Hepatocyte (in vitro differentiated cells): ENCODE results near the gene BBS9. TPM values are rescaled to one million over a fixed set of nuclear protein-coding genes. Genes with fewer than 3 reads are reported as not detected.

Source experiments
- DNase-seq: peaks from one replicate; pipeline ENCODE4 v3.0.0-alpha.2; 2016; ENCODE audit warnings: low spot score
- H2AFZ ChIP-seq: fragments of 200-600 bp; sonication (generic); 2 replicates; pipeline ENCODE4 v1.6.0; 2016; ENCODE audit warnings: antibody characterized with exemption, mild to moderate bottlenecking
- H3K27ac ChIP-seq: fragments of 200-600 bp; sonication (generic); 2 replicates; pipeline ENCODE4 v1.5.1; 2016; ENCODE audit warnings: mild to moderate bottlenecking
- H3K27me3 ChIP-seq: fragments of 200-600 bp; sonication (generic); 2 replicates; pipeline ENCODE4 v1.6.1; 2016
- H3K36me3 ChIP-seq: fragments of 200-600 bp; sonication (generic); replicated peaks from 2 replicates; pipeline ENCODE4 v1.5.1; 2016; ENCODE audit warnings: low read depth; ENCODE audit not compliant: insufficient read depth
- H3K4me1 ChIP-seq: fragments of 200-600 bp; sonication (generic); 2 replicates; pipeline ENCODE4 v1.5.1; 2016; ENCODE audit warnings: mild to moderate bottlenecking, moderate library complexity; ENCODE audit not compliant: insufficient read depth
- H3K4me2 ChIP-seq: fragments of 200-600 bp; sonication (generic); 2 replicates; pipeline ENCODE4 v1.6.0; 2016
- H3K4me3 ChIP-seq: fragments of 200-600 bp; sonication (generic); 2 replicates; pipeline ENCODE4 v1.5.1; 2016; ENCODE audit warnings: mild to moderate bottlenecking
- H3K79me2 ChIP-seq: fragments of 200-600 bp; sonication (generic); 2 replicates; pipeline ENCODE4 v1.6.0; 2017; ENCODE audit warnings: mild to moderate bottlenecking
- H3K9me2 ChIP-seq: fragments of 200-600 bp; sonication (generic); replicated peaks from 2 replicates; pipeline ENCODE4 v1.6.0; 2017; ENCODE audit warnings: mild to moderate bottlenecking; ENCODE audit not compliant: insufficient read depth
- H3K9me3 ChIP-seq: fragments of 200-600 bp; sonication (generic); 2 replicates; pipeline ENCODE4 v1.5.1; 2016; ENCODE audit warnings: low read depth, mild to moderate bottlenecking
- H4K20me1 ChIP-seq: fragments of 200-600 bp; sonication (generic); 2 replicates; pipeline ENCODE4 v1.6.0; 2016; ENCODE audit warnings: mild to moderate bottlenecking; ENCODE audit not compliant: insufficient read depth, poor library complexity, severe bottlenecking
- CTCF ChIP-seq: fragments of 200-600 bp; sonication (generic); IDR thresholded peaks from 2 replicates; pipeline ENCODE4 v1.5.1; 2016; ENCODE audit warnings: antibody characterized with exemption, mild to moderate bottlenecking; ENCODE audit not compliant: poor library complexity
- EZH2 ChIP-seq: fragments of 200-600 bp; sonication (generic); IDR thresholded peaks from 2 replicates; pipeline ENCODE4 v1.6.1; 2016; ENCODE audit warnings: antibody characterized with exemption, mild to moderate bottlenecking, borderline replicate concordance
- EZH2phosphoT487 ChIP-seq: fragments of 200-600 bp; sonication (generic); IDR thresholded peaks from one replicate; pipeline ENCODE4 v1.6.1; 2018; ENCODE audit warnings: antibody characterized with exemption, mild to moderate bottlenecking, low read depth, moderate library complexity; ENCODE audit not compliant: unreplicated experiment, severe bottlenecking
- WGBS: methylation state at CpG from one replicate; pipeline ENCODE4 v1.1.6; 2016; ENCODE audit warnings: low lambda C conversion rate; ENCODE audit errors: missing lambda C conversion rate; 5-methylcytosine and 5-hydroxymethylcytosine counted together
- polyA plus RNA-seq: library from polyadenylated mRNA; unstranded; fragments of >200 nt; fragmentation: Nextera tagmentation; extraction: Ambion mirVana; gene quantifications from 2 replicates; pipeline ENCODE4 v1.2.1, GENCODE V29; 2016
- total RNA-seq: library from RNA; depleted of rRNA; stranded (reverse); fragments of >200 nt; gene quantifications from 2 replicates; pipeline ENCODE4 v1.2.3, GENCODE V29; 2014

The BBS9 gene
- total and polyA plus RNA-seq, 2 experiments from 2014 or later: 10.1 to 12.3 TPM

- H3K27ac ChIP-seq: no peak overlapping the region
- H3K79me2 ChIP-seq: no peaks in the 10 kb centered on the region
- no peaks in the 10 kb centered on the region for H3K9me3 ChIP-seq
- no peak for TF ChIP-seq EZH2
- no peak overlapping the region for H3K4me3 ChIP-seq
- no peaks in the 10 kb centered on the region for H4K20me1 ChIP-seq
- peaks cover 3% of the 10 kb centered on the region for H3K4me1 ChIP-seq
- DNase-seq: no peak
- no peaks in the 10 kb centered on the region for H3K9me2 ChIP-seq
- H3K27me3 ChIP-seq: no peaks in the 10 kb centered on the region
- H2AFZ ChIP-seq: no peak overlapping the region
- 82% methylated on average over 7 of the region's 7 CpGs for WGBS
- H3K4me2 ChIP-seq: no peak overlapping the region
- H3K36me3 ChIP-seq: no peaks in the 10 kb centered on the region
Measured at GRCh38 chr7:33634606-33635005, 505.2 kb downstream of the BBS9 start.

- H3K9me2 ChIP-seq: no peaks in the 10 kb centered on the region
- no peak overlapping the region for H2AFZ ChIP-seq
- H3K9me3 ChIP-seq: no peaks in the 10 kb centered on the region
- 82% methylated on average over 3 of the region's 3 CpGs for WGBS
- no peaks in the 10 kb centered on the region for H3K27me3 ChIP-seq
- no peak overlapping the region for H3K4me2 ChIP-seq
- H3K4me1 ChIP-seq: no peaks in the 10 kb centered on the region
- no peak overlapping the region for H3K4me3 ChIP-seq
- no peak overlapping the region for H3K27ac ChIP-seq
- H4K20me1 ChIP-seq: no peaks in the 10 kb centered on the region
- no peaks in the 10 kb centered on the region for H3K36me3 ChIP-seq
- no peak for TF ChIP-seq EZH2
- no peak for TF ChIP-seq CTCF
- TF ChIP-seq EZH2phosphoT487: no peak
- no peak for DNase-seq
- H3K79me2 ChIP-seq: no peaks in the 10 kb centered on the region
Measured at GRCh38 chr7:33636359-33636758, 507.0 kb downstream of the BBS9 start.

- no peak overlapping the region for H3K27ac ChIP-seq
- no peak overlapping the region for H3K4me2 ChIP-seq
- no peaks in the 10 kb centered on the region for H3K9me3 ChIP-seq
- H3K4me3 ChIP-seq: no peak overlapping the region
- WGBS: 85% methylated on average over 10 of the region's 10 CpGs
- H4K20me1 ChIP-seq: no peaks in the 10 kb centered on the region
- H3K4me1 ChIP-seq: no peaks in the 10 kb centered on the region
- no peaks in the 10 kb centered on the region for H3K27me3 ChIP-seq
- TF ChIP-seq EZH2phosphoT487 (no peak), CTCF (no peak), EZH2 (no peak)
- H3K79me2 ChIP-seq: no peaks in the 10 kb centered on the region
- H3K9me2 ChIP-seq: no peaks in the 10 kb centered on the region
- H3K36me3 ChIP-seq: no peaks in the 10 kb centered on the region
- H2AFZ ChIP-seq: no peak overlapping the region
- DNase-seq: no peak
Measured at GRCh38 chr7:33639552-33640197, 510.3 kb downstream of the BBS9 start.

GRCh38 chr7:33640741-33641140 is 511.4 kb downstream of the BBS9 start:
- Histone ChIP-seq H3K9me3 (no peaks in the 10 kb centered on the region), H3K36me3 (no peaks in the 10 kb centered on the region), H3K27ac (no peak overlapping the region), H4K20me1 (no peaks in the 10 kb centered on the region), H3K27me3 (no peaks in the 10 kb centered on the region), H2AFZ (no peak overlapping the region), H3K4me2 (no peak overlapping the region), H3K4me1 (no peaks in the 10 kb centered on the region), H3K9me2 (no peaks in the 10 kb centered on the region), H3K4me3 (no peak overlapping the region), H3K79me2 (no peaks in the 10 kb centered on the region)
- no peak for TF ChIP-seq EZH2phosphoT487
- 89% methylated on average over 3 of the region's 3 CpGs for WGBS
- no peak for DNase-seq
